Umbilical cord (tissue), 2 donors: ENCODE data around the gene LRMDA. TPM values are rescaled to one million over a fixed set of nuclear protein-coding genes. Genes with fewer than 3 reads are reported as not detected.
"Not testable (repeated sequence)": the region's sequence is repeated elsewhere in the genome, so short reads cannot be mapped to it uniquely, and the experiment has no call there.

Experiments used
- DNase-seq: peaks from one replicate; pipeline ENCODE4 v3.0.0-alpha.2; 2015; ENCODE audit warnings: low spot score
- total RNA-seq: library from RNA; depleted of rRNA; stranded (reverse); fragments of >200 nt; gene quantifications from one replicate; pipeline ENCODE4 v1.2.3, GENCODE V29; 2014; ENCODE audit warnings: low replicate concordance; ENCODE audit not compliant: insufficient read depth

The LRMDA gene
- total RNA-seq, 1 donor from 2014 or later = 1.7 TPM

DNA sequence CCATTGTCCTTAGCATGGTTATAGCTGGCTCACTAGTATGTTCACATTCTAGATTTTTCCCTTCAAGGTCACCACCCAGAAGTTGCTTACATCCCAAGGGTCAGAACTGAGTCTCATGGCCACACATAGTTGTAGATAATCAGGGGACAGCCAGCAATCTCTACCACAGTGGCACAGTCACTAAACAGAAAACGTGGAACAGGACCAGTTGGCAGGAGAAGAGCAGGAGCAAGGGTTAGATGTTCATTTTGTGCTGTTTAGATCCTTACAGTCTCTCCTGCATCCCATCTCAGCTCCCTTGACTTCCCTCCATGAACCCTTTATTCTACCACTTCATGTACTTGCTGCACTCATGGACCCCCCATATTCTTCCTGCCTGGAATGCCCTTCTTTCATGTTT is 73.9 kb downstream of the LRMDA start:
- no peak for DNase-seq

- no peak for DNase-seq
Observed at GRCh38 chr10:75505840-75506506, 74.5 kb downstream of the LRMDA start.

GRCh38 chr10:75506930-75507329 is 75.5 kb downstream of the LRMDA start:
- DNase-seq = no peak

DNA sequence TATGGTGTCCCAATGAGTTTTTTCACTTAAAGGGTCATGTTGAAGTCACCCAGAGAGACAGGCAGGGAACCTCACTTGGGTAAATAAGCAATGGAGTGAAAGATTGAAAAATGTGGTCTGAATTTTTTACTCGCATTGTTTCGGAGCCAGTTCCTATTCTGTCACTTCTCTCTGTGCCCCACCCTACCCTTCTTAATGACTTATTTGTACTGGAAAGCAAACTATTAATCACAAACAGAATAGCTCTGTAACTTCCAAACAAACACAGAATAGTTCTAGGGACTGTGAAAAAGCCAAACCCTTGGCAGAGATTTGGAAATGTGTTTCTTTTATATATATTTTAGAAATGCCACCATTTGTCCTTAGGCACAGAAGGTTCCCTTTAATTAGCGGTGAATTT is 76.0 kb downstream of the LRMDA start:
- DNase-seq = no peak

DNA sequence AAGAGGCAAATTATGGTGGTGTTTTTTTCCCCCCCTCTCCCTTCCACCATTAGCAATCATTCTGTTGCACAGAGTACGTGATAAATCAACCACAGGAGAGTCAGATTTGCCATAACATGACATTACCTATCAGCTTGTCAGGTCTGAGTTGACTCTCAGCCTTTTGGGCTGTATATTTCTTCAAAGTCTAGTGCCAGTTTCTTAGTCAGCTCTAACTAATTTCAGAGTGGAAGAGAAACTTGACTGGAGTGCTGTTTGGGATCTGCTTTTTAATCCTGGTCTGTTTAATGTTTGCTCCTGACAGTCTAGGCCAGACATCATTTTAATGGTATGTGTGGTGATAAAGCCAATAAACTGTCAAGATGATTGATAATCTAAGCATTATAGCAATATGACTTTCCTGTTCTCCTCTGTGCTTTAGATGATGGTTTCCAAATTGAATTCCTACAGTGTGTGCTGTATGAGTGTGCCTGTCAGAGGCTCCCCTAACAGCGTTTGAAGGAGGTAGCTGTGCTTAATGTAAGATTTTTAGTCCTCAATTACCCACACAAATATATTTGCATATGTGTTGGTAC is 76.9 kb downstream of the LRMDA start:
- DNase-seq = peak; percentile 95

- no peak for DNase-seq
Observed at GRCh38 chr10:75508814-75509306, 77.4 kb downstream of the LRMDA start.

DNA sequence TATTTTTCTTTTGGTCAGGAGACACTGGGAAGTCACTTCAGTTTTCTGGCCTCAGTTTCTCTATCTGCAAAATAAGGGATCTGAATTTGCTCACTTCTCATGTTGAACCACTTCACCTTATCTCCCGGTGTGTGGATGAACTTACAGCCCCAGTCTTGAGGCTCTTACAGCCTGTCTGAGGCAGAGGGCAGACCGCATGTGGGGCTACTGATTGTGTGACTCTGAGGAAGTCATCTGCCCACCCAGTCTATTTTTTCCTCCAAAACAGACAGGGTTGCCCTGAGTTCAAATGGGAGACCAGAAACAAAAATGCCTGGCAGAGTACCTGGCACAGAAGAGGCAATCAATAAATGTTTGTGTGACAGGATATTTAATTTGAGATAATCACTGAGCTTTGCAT is 78.3 kb downstream of the LRMDA start:
- no peak for DNase-seq

DNA sequence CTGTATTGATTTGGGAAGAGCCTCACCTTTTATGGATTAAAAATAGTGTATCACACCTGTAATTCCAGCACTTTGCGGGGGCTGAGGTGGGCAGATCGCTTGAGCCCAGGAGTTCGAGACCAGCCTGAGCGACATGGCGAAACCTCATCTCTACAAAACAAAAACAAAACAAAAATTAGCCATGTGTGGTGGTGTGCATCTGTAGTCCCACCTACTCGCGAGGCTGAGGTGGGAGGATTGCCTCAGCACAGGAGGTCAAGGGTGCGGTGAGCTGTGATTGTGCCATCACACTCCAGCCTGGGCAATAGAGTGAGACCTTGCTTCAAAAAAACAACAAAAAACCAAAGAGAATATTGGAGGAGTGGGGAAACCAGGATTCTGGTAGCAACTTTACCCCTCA is 79.6 kb downstream of the LRMDA start:
- no peak for DNase-seq

DNA sequence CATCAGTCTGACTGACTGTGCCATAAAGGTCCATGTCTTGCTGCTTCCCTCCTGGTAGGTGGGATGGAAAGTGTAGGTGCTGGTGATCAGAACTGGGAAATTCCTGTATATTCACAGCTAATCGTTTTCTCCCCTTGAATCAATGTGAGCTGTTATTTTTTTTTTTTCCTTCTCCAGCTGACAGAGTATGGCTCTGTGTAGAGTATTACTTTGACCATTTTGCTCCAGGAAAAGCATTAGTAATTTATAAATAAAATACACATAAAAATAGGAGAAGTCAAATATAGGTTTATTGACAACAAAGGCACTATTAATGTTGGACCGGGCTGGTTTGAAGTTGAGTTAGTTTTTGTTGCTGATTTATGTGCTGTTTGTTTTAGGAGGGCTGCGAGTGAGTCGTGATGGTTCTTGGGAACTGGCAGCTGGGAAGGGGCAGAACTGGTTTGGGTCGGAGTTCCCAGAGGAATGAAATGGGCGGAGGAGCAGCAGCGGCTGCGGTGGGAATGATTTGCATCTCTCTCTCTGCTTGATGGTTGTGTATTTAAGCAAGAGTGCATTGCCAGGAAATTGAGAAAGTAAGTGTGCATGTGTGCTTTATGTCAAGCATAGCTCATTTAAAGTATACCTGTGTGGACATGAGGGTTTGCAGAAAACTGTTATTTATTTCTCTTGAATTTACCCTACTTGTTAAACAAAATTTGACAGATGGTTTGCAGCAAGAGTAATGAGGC is 80.9 kb downstream of the LRMDA start:
- peak; percentile 70 for DNase-seq

DNA sequence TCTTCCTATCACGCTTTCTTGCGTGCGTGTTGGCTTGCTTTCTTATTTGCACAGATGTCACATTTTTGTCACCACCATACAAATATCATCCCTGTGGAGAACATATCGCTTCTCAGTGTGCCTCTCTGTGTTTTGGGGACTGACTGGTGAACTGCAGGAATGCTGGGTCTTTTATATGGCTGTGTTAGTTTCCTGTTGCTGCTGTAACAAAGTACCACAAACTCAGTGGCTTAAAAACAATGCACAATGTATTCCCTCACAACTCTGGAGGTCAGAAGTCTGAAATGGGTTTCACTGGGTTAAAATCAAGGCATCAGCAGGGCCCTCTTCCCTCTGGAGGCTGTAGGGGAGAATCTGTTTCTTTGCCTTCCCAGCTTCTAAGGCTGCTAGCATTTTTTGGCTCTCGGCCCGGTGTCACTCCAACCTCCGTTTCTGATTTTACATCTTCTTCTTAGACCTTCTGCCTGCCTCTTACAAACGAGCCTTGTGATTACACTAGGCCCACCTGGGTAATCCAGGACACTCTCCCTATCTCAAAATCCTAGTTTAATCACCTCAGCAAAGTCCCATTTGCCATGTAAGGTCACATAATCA is 82.0 kb downstream of the LRMDA start:
- DNase-seq = no peak

DNA sequence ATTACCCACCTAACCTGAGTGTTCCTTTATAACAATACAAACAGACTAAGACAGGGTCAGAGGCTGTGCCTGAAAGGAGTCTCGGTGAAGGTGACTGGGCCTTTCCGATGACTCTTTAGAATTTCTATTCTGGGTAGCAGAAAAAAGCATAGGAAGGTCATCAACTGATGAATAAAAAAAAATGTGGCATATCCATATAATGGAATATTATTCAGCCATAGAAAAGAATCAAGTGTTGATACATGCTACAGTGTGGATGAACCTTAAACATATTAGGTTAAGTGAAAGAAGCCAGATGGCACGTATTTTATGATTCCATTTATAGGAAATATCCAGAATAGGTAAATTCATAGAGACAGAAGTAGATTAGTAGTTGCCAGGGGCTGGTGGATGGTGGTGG is 83.4 kb downstream of the LRMDA start:
- no peak for DNase-seq

GRCh38 chr10:75516154-75516553 is 84.7 kb downstream of the LRMDA start:
- not testable (repeated sequence) for DNase-seq

GRCh38 chr10:75519213-75519612 is 87.8 kb downstream of the LRMDA start:
- not testable (repeated sequence) for DNase-seq

DNA sequence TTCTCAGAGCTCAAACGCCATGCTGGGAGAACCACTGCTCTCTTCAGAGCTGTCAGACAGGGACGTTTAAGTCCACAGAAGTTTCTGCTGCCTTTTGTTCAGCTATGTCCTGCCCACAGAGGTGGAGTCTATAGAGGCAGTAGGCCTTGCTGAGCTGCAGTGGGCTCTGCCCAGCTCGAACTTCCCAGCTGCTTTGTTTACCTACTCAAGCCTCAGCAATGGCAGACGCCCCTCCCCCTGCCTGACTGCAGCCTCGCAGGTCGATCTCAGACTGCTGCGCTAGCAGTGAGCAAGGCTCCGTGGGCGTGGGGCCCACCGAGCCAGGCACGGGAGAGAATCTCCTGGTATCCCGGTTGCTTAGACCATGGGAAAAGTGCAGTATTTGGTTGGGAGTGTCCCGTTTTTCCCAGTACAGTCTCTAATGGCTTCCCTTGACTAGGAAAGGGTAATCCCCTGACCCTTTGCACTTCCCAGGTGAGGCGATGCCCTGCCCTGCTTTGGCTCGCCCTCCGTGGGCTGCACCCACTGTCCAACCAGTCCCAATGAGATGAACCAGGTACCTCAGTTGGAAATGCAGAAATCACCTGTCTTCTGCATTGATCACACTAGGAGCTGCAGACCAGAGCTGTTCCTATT is 89.9 kb downstream of the LRMDA start:
- DNase-seq = not testable (repeated sequence)

- DNase-seq = no peak
Observed at GRCh38 chr10:75525067-75525466, 93.6 kb downstream of the LRMDA start.

DNA sequence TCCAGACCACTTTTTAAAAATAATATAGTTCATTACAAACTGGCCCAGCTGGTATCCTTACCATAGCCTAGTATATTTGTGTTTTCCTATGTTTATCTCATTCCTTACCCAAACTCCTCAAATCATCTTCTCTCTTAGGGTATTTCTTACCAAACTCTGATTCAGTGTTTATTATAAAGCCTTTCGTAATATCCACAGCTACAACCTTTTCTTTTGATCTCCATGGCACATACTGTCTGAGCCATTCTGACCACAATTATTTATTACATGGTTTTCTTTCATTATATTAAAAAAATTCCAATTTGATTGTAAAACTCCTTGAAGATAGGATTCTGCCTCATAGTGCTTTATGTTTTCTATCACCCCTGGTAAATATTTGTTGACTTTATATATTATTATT is 94.2 kb downstream of the LRMDA start:
- DNase-seq = no peak

GRCh38 chr10:75527542-75527941 is 96.1 kb downstream of the LRMDA start:
- DNase-seq = no peak

DNA sequence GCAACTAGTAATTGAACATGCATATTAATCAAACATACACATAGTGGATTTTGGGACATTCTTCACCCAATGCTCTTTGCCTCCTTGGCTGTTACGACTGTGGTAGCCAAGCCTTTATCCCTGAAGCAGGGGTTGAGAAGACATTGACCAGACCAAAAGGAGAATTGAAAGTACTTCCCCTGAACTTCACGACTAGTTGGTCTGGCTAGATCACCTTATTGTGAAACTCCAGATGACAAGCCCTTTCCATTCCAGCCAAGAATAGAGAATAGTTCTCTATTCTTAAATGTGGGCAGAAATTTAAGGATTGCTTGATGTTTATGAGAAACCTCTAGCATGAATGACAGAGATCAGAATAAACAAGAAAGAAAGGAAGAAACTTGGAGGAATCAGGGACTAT is 97.0 kb downstream of the LRMDA start:
- DNase-seq = no peak

DNA sequence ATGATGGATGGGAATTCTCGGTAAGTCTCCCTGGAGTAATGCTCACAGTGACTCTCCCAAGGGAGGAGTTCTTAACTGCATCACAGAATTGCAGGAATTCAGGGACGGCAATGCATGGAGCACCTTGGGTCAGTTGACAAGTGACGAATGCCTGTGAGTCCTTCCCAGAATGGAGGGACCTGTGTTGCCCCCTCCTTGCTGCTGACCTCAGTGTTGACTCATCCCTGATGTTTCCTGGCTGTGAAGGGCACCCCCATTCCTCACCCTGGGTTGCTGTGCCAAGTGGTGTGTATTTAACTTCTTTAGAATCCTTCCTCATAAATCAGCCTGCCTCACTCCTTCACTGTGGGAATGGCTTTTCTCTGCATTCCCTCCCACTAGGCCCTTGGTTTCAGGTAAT is 98.9 kb downstream of the LRMDA start:
- no peak for DNase-seq

GRCh38 chr10:75531571-75532031 is 100.2 kb downstream of the LRMDA start:
- DNase-seq = no peak

DNA sequence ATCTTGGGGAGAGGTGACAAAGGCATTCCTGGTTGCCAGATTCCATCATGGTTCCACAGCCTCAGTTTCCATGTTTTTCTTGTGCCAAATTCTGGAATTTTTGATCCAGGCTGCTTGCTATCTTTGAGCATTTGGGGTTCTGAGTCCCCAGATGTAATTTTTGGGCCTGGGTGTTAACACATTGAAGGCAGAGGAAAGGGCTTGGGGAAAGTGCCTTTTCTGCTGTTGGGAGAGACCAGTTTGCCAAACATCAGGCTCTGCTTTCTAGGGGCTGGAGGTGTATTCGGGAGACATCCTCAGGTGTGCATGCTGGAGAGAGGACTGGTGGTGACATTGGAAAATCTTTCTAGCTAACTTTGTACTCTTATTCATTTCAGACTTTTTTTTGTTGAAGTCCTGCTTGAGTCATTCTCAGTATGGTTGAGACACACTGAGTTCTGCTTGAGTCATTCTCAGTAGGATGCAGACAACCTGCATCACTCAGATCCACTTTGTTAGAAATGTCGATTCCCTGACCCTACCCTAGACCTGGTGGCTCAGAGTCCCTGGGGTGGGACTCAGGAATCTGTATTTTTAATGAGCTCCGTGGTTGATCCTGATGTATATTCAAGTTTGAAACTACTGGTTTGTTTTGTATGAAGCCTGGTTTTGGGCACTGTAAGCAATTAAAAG is 101.0 kb downstream of the LRMDA start:
- no peak for DNase-seq
